ENCODE data around the gene C1orf159.

The C1orf159 gene

DNA sequence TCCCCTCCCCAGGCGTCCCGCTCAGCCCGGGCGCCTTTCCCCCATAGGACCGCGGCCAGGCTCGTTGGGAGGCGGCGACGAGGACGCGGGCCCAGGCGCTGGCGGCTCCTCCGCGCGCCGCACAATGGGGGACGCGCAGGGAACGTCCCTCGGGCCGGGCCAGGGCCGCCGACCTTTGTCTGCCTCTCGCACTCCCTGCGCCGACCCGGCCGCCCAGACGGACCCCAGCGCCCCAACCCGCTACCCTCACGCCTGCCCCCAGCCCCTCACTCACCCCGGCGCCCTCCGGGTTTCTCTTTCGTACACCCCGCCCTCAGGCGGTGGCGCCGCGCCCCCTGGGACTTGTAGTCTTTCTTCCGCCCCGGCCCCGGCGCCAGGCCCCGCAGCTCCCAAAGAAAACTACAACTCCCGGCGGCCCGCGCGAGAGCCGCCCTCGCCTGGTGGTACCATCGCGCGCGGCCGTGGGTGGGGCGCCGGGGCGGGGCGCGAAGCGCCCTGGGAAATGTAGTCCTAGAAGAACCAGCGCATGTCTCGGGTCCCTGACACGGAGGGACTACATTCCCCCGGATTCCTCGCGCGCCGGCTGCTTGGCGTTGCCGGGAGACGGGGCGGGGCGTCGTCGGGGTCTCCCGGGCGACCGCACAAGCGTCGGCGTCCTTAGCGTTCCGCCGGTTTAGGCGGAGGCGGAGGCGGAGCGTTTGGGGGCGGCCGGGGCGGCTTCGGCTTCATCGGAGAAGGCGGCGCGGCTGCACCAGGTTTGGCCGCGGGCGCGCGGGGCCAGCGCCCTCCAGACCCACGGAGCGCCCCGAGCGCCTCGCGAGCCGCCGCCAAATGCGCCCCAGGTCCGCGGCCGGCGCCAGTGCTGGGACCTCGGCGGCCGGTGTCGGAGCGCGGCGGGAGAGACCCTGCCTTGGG, at the start of gene C1orf159:
Gene C1orf159 (minus strand): TSS at position 304 of the 915 bp plus-strand sequence. CDS start 24,546 bp downstream, outside the sequence.
- DNase-seq (ENCODE audit: low spot score), result peak; percentile 99
- Histone ChIP-seq H3K4me3 (peak within 1 kb of the TSS; percentile 88), H3K27ac (peak within 1 kb of the TSS; percentile 74 to 78)
- no peak for TF ChIP-seq CTCF (IDR thresholded peaks at IDR 0.05)

DNA sequence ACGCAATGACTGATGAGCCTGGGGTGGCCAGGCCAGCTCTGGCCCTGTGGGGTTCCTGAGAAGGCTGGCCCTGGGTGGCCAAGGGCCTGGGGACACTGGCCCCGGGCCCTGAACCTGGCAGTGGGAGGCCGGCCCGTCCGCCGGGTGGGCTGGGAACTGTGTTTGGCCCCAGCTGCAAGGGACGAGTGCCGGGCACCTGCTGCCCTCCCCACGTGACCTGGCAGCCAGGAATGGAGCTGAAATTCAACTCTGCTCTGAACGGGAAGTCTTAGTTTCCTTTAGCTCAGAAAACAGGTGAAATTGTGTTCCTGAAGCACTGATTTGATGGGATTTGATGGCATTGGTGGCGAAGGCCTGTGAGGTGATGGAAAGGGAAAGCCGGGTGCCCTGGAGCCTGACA, 49.6 kb upstream of the C1orf159 start:
- Histone ChIP-seq H3K4me3 (no peak overlapping the region), H3K27ac (no peak overlapping the region)
- no peak for DNase-seq (ENCODE audit: low spot score)
- TF ChIP-seq CTCF (IDR thresholded peaks at IDR 0.05), result no peak

- no peak overlapping the region for H3K27ac ChIP-seq
- DNase-seq (ENCODE audit: low spot score), result no peak
- TF ChIP-seq CTCF (IDR thresholded peaks at IDR 0.05), result no peak
- no peak overlapping the region for H3K4me3 ChIP-seq
Measured at GRCh38 chr1:1164701-1165451, 49.0 kb upstream of the C1orf159 start.

DNA sequence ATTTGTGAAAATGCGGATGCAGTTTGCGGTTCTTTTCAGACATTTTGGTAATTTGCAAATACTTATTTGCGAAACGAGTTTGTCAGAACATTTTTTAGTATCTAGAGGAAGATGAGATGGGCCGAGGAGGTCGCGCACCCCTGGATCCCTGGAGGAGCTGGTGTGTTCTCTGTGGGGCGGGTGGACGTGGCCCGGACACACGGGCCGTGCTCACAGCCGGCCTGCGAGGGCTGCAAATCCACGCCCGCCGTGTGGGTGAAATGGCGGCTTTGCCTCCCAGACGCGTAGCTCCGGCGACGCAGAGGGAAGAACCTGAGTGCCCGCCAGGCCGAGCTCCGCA, 48.4 kb upstream of the C1orf159 start:
- Histone ChIP-seq H3K4me3 (no peak overlapping the region), H3K27ac (no peak overlapping the region)
- no peak for TF ChIP-seq CTCF (IDR thresholded peaks at IDR 0.05)
- DNase-seq (ENCODE audit: low spot score), result no peak

DNA sequence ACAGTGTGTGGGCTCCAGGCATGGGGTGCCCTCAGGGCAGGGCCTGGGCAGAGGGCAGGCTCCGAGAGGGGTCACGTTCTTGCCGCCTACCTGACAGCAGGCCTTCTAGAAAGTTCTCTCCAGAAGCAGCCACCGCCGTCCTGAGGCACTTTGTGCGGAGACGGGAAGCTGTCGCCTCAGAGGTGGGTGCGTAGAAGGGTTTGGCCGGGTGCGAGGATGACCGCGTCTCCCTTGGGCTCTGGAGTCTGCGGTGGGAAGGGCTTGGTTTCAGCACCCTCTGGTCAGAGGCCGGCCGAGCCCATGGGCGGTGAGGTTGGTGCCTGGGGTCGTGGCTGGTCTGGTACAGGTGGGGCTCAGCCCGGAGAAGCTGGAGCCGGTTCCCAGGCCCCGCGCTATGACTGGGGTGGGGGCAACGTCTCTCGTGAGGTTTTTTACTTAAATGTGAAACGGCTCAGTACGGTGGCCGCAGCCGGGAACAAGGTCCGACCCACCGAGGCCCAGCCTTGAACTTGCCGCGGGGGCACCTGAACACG, 47.7 kb upstream of the C1orf159 start:
- DNase-seq (ENCODE audit: low spot score), result no peak
- no peak overlapping the region for H3K27ac ChIP-seq
- no peak overlapping the region for H3K4me3 ChIP-seq
- no peak for TF ChIP-seq CTCF (IDR thresholded peaks at IDR 0.05)

DNA sequence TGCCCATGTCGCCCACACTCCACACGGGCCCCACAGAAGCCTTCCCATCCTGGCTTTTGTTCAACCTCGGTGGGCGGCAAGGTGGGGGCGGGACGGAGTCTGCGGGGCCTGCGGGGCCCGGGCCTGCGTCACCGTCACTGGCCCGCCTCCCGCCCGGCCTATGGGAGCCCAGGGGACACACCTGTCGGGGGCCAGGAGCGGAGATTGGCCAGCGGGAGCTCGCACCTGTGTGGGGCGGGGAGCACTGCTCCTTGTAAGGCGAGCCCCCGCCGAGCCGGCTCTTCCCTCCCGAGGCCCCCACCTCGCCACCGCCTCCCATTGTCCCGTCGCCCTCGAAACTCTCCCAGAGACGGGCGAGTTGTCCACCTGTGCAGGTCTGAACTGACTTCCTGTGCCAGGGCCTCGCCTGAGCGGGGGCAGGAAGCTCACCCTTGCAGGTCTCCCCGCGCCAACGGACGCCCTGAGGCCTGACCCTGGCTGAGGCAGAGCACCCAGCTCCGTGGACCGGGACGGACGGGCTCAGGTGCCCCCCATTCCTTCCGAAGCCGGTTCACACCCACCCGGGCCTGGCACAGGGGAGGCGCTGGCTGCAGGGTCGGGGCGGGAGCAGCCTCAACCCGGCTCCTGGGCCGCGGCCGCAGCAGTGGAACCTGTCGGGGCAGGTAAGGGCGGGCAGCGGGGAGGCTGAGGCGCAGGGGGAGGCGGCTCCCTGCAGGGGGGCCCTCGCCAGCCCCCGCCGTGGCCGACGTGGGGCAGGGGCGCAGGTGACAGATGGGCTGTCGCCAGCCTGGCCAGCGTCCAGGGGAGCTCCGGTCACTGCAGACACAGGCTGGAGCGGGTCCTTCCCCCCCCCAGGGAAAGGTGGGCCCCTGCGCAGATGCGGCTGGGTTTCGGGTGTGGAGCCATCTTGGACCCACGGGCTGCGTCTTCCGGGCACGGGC, 47.0 kb upstream of the C1orf159 start:
- no peak for TF ChIP-seq CTCF (IDR thresholded peaks at IDR 0.05)
- DNase-seq (ENCODE audit: low spot score), result no peak
- Histone ChIP-seq H3K4me3 (no peak overlapping the region), H3K27ac (no peak overlapping the region)
